Dedifferentiated amniotic fluid mesenchymal stem cell (primary cell): Measurements from ENCODE around the gene LYRM2.

Experiments used
- DNase-seq: peaks from one replicate; pipeline ENCODE4 v3.0.0-alpha.2; 2016; ENCODE audit errors: extremely low spot score

The LYRM2 gene

DNA sequence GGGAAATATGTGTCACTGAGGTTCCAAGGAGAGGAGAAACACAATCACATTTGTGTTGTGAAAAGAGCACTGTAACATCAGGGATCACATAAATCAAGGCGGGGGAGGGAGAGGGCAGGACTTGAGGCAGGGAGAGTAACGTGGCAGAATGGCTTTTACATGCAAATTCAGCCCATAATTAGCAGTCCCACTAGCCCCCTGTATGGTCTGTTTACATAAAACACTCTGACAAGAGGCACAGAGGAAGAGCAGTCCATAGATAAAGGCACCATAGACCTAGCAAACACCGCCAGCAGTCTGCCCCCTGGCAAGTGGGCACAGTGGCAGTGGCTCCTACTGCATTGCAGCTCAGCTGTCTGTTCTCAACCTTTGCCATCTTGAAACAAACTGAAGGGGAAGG lies 82.7 kb downstream of the LYRM2 start:
- no peak for DNase-seq

GRCh38 chr6:89555031-89555430 lies 83.5 kb downstream of the LYRM2 start:
- DNase-seq: no peak

DNA sequence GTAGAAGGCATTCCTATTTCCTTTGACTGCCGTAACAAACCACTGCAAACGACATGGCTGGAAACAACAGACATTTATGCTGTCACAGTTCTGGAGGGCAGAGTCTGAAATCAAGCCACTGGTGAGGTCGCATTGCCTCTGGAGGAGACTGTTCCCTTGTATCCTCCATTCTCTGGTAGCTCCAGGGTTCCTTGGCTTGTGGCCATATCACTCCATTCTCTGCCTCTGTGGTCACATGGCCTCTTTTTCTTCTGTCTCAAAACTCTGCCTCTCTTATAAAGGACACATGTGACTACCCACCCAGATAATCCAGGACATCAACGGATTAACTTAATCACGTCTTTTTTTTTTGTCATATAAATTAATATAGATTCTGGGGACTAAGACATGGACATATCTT lies 84.4 kb downstream of the LYRM2 start:
- DNase-seq: no peak

GRCh38 chr6:89553431-89553830 lies 85.1 kb downstream of the LYRM2 start:
- no peak for DNase-seq

- DNase-seq: no peak
These were observed 91.3 kb downstream of the LYRM2 start for GRCh38 chr6:89547281-89547680.

GRCh38 chr6:89542866-89543265 lies 95.7 kb downstream of the LYRM2 start:
- no peak for DNase-seq

- DNase-seq: no peak
These were observed 96.3 kb downstream of the LYRM2 start for GRCh38 chr6:89542081-89542857.

GRCh38 chr6:89539779-89540178 lies 98.8 kb downstream of the LYRM2 start:
- no peak for DNase-seq

- no peak for DNase-seq
These were observed 102.3 kb downstream of the LYRM2 start for GRCh38 chr6:89536231-89536630.

DNA sequence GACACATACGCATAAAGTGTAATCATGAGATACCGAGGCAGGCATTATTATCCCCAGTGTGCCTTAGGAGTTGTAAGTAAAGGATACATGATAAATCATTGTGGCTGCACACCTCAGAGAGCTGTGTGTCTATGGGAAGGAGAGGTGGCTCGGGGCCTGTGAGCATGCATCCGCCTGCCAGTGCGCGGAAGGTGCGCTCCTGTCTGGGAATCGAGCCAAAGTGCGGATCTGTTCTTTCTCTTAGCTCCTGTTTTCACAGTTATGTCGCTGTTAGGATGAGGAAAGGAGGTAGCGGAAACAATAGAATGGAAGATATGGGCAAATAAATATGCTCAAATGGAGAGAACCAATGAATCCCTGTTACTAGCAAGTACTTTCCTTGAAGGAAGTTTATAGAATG lies 107.6 kb downstream of the LYRM2 start:
- DNase-seq: no peak

- no peak for DNase-seq
These were observed 109.7 kb downstream of the LYRM2 start for GRCh38 chr6:89528866-89529265.

- DNase-seq: no peak
These were observed 110.9 kb downstream of the LYRM2 start for GRCh38 chr6:89527634-89528033.

- no peak for DNase-seq
These were observed 112.0 kb downstream of the LYRM2 start for GRCh38 chr6:89526563-89526869.

GRCh38 chr6:89525786-89526562 lies 112.6 kb downstream of the LYRM2 start:
- DNase-seq: no peak

- DNase-seq: no peak
These were observed 115.8 kb downstream of the LYRM2 start for GRCh38 chr6:89522778-89523177.

GRCh38 chr6:89520736-89521135 lies 117.8 kb downstream of the LYRM2 start:
- no peak for DNase-seq

- no peak for DNase-seq
These were observed 120.0 kb downstream of the LYRM2 start for GRCh38 chr6:89518352-89519055.
